Urinary bladder (tissue), 4 donors: ENCODE measurements around the gene MB. TPM values are rescaled to one million over a fixed set of nuclear protein-coding genes. Genes with fewer than 3 reads are reported as not detected.

Experiments used
- DNase-seq: peaks from one replicate; pipeline ENCODE4 v3.0.0-alpha.2; 2015; ENCODE audit errors: extremely low spot score
- H3K27ac ChIP-seq: one replicate; pipeline ENCODE4 v1.5.1; 2013; ENCODE audit warnings: low read depth, mild to moderate bottlenecking, moderate library complexity
- H3K36me3 ChIP-seq: one replicate; pipeline ENCODE4 v1.6.1; 2013; ENCODE audit warnings: mild to moderate bottlenecking, moderate library complexity; ENCODE audit not compliant: insufficient read depth
- H3K4me1 ChIP-seq: one replicate; pipeline ENCODE4 v1.6.1; 2013; ENCODE audit warnings: mild to moderate bottlenecking, moderate library complexity; ENCODE audit not compliant: insufficient read depth
- H3K4me3 ChIP-seq: one replicate; pipeline ENCODE4 v1.5.1; 2013; ENCODE audit warnings: low read depth, low read length
- WGBS: extraction: QIAGEN DNeasy Blood & Tissue Kit; methylation state at CpG from one replicate; pipeline ENCODE4 v1.1.7; 2013; 5-methylcytosine and 5-hydroxymethylcytosine counted together
- polyA plus RNA-seq: library from polyadenylated mRNA; stranded (reverse); fragments of 200-250 nt; gene quantifications from one replicate; pipeline ENCODE4 v1.2.3, GENCODE V29; 2013
- total RNA-seq: library from RNA; depleted of rRNA; stranded (reverse); fragments of >200 nt; gene quantifications from one replicate; pipeline ENCODE4 v1.2.3, GENCODE V29; 2014
- donor health status: healthy with polysubstance abuse.
- donor health status: healthy.

The MB gene
- total and polyA plus RNA-seq, 2 donors, result 0.32 to 12.5 TPM

DNA sequence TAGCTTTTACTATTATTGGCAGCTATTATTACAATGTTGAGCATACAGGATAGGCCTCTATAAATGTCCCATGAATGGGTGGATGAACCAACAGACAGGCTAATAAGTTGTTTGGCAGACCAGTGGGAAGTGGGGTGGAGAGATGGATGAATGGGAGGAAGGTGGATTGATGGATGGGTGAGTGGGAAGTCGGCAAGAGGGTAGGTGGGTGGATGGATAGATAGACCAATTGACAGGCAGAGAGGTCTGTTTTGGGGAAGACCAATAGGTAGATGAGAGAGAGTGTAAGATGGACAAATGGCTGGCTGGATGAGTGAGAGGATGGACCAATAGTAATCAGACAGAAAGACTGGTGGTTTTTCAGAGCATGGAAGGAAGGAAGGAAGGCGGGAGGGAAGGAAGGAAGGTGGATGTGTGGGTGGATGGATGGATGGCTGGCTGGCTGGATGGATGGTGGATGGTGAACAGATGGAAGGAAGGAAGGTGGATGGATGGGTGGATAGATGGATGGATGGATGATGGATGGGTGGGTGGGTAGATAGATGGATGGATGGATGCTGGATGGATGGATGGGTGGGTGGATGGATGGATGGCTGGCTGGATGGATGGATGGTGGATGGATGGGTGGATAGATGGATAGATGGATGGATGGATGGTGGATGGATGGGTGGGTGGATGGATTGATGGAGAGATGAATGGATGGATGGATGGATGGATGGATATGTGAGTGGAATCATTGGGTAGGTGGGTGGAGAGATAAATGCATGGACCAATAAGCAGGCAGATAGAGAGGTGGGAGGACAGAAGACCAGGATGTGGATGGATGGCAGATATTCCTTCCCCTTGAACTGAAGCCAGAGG is 39.1 kb downstream of the MB start:
- Histone ChIP-seq H3K36me3 (no peaks in the 10 kb centered on the region), H3K4me3 (no peak overlapping the region), H3K4me1 (no peaks in the 10 kb centered on the region), H3K27ac (no peak overlapping the region)
- 94% methylated on average over 2 of the region's 2 CpGs for WGBS
- no peak for DNase-seq

DNA sequence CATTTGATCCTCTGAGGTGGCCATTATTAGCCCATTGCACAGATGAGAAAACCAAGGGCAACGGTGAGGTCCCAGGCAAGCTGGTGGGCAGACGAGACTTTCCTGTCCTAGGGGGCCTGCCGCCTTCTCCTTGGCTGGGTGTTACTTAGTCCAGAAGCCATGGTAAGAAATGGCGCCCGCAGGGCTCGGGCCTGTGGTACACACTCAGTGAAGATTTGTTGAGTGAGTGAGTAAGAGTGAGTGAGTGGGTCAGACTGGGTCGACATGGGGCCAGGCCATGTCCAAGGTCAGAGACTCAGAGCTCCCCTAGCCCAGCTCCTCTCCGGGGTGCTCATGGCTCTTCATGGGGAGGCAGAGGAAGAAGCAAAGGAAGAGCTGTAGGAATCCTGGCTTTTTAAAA is 40.5 kb downstream of the MB start:
- DNase-seq, result no peak
- no peak overlapping the region for H3K4me3 ChIP-seq
- WGBS, result 90% methylated on average over 8 of the region's 8 CpGs
- H3K27ac ChIP-seq, result no peak overlapping the region
- no peaks in the 10 kb centered on the region for H3K36me3 ChIP-seq
- H3K4me1 ChIP-seq, result no peaks in the 10 kb centered on the region

DNA sequence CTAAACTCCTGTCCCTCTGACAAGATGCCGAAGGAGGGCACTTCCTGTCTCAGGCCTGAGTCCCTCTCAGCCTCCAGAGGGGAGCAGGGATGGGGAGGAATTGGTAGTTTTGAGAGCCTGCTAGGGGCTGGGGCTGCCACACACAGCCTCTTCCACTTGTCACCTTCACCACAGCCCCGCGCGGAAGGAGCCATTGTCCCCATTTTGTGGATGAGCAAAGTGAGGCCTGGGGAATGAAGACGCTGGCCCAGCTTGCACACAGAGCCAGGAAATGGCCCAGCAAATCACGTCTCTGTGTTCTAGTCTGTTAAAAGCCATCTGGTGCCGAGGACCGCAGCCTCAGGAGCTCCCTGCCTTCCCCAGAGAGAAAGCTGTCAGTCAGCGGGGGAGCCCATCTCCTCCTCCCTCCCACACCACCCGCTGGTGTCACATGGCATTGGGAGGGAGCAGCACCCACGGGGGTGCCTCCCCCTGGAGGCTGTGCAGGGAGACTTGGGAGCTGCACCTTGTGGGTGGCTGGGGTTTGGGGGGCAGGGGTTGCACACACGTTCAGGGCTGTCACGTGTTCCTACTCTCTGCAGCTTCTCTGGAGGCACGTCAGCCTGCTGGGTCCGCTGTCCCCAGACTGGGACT is 41.9 kb downstream of the MB start:
- Histone ChIP-seq H3K27ac (no peak overlapping the region), H3K4me3 (no peak overlapping the region), H3K36me3 (no peaks in the 10 kb centered on the region), H3K4me1 (no peaks in the 10 kb centered on the region)
- 66% methylated on average over 15 of the region's 15 CpGs for WGBS
- DNase-seq, result no peak

DNA sequence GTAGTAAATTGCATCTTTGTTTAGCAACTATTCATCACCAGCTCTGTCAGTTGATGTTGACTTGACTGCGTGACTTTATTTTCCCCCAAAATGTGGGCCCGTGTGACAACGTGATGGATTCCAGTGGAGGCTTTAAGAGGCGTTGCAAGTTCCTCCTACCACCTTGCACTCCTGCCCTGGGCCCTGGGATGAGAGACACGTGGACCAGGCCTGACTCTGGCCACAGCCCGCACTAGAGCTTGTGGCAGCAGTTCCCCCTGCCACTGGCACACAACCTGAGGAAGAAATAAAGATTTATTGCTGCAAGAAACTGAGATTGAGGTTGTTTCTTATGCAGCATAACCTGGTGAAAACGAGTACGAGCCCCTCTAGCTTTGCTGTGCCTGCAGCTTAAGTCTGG is 44.6 kb downstream of the MB start:
- no peak overlapping the region for H3K27ac ChIP-seq
- no peaks in the 10 kb centered on the region for H3K36me3 ChIP-seq
- no peaks in the 10 kb centered on the region for H3K4me1 ChIP-seq
- DNase-seq, result no peak
- WGBS, result 83% methylated on average over 8 of the region's 8 CpGs
- H3K4me3 ChIP-seq, result no peak overlapping the region

DNA sequence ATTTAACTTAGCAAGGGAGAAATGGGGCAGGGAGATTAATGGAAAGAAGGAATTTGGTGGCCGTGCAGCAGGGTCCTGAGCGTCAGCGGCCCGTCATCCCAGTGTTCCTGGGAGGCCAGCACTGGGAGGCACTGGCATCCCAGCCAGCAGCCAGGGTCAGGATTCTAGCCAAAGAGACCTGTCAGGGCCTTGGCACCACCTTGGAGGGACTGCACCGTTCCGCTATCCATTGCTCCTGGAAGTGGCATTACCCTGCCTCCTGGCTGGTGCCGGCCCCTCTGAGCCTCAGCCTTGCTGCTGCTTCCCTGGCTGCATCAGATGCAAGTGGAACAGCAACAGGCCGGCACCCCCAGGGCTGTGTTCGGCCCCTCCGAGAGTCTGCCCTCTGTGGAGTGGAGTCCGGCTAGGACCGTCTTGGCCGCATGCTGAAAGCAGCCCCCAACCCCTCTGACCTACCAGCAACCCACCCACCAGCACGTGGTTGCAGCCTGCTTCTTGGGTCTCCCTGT is 46.4 kb downstream of the MB start:
- WGBS, result 92% methylated on average over 14 of the region's 14 CpGs
- H3K36me3 ChIP-seq, result no peaks in the 10 kb centered on the region

DNA sequence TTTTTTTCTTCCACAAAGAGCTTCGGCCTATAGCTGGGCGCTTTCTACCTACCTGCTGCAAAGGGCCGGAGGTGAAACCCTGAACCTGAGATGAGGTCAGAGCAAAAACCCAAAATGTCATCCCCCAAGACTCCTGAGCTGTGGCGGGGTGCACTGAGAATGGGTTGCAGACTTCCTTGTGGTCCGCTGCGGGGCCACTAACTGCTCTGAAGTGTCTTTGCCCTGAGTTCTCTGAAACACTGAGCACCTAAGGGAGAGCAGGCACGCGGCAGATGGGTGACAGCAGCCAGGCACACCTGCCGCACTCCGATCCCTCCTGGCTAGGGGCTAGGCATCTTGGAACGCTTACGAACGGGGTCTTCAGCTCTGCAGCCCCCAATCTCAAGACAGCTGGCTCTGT is 47.2 kb downstream of the MB start:
- Histone ChIP-seq H3K4me3 (no peak overlapping the region), H3K27ac (no peak overlapping the region), H3K36me3 (no peaks in the 10 kb centered on the region), H3K4me1 (no peaks in the 10 kb centered on the region)
- WGBS, result 91% methylated on average over 13 of the region's 13 CpGs
- no peak for DNase-seq

More for the DNA sequence above, 46.4 kb downstream of the MB start:
- DNase-seq, result no peak
- Histone ChIP-seq H3K4me3 (no peak overlapping the region), H3K27ac (no peak overlapping the region), H3K4me1 (no peaks in the 10 kb centered on the region)

DNA sequence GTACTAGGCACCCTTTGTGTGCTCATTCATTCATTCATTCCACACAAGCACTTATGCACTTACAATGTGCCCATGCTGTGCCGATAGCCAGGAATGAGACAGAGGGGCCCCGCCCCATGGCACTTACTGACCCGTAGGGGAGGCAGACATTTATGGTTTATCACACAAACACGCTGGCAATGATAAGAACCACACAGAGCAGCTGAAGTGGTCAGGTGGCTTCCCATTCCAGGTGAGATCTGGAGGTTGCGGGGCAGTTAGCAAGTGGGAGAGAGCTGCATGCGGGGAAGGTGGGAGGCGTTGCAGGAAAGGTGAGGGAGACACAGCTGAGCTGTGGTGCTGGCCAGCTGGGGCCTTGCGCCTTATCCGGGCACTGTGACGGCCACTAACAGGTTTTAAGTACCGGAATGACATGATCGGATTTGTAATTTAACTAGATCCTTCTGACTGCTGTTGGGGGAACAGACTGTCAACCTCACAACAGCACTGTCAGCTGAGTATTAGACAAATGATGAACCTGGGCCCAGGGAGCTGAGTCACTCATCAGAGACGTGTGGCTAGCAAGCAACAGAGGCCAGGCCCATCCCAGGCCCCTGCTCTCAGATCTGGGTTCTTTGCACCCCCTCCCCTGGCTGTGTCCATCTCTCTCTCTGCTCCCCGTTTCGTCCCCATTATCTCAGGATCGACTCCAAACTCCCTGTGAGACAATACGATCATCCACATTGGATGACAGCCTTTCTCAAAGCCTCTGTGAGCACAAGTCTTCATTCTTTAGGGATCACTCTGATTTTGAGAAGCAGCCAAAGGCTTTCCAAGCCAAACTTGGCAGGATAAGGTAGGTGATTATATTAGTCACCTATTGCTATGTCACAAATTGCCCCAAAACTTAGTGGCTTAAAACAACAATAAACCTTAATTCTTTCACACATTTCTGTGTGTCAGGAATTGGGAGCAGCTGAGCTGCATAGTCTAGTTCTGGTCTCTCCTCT is 48.1 kb downstream of the MB start:
- Histone ChIP-seq H3K4me3 (no peak overlapping the region), H3K27ac (no peak overlapping the region), H3K4me1 (no peaks in the 10 kb centered on the region), H3K36me3 (no peaks in the 10 kb centered on the region)
- DNase-seq, result no peak
- 79% methylated on average over 17 of the region's 17 CpGs for WGBS

DNA sequence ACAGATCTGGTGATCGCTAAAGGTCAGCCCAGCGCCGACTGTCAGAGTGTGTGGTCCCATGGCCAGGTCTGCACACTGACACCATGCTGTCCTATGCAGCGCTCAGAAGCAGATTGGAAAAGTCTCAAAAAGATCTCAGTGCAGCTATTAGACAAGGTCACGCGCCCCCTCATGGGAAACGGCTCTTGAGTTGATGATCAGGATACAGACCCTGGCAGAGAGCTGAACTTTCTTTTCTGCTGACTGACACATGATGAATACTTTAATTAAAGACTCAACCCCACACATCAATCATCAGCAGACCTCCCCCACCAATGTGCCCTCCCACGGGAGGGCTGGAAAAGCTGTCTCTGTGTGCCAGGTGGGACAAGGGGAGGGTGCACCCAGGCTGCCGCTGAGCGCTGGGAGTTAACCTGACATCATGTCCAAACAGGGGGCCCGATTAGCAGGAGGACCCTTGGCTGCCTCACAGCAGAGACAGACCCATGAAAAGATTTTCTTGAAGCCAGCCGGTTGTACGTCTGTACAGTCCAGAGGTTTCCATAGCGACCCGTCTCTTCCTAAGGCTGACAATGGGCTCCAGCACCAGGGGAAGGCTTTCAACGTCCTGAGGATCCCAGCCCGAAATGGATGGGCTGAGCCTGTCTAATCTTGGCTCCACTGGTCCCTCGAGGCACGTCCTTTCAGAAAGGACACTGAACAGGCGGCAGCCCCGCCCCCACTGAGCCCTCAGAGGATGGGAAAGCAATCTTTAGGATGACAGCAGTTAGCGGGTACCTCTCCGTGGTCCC is 49.6 kb downstream of the MB start:
- 60% methylated on average over 23 of the region's 23 CpGs for WGBS
- Histone ChIP-seq H3K36me3 (no peaks in the 10 kb centered on the region), H3K27ac (no peak overlapping the region), H3K4me1 (no peaks in the 10 kb centered on the region), H3K4me3 (no peak overlapping the region)
- DNase-seq, result no peak

DNA sequence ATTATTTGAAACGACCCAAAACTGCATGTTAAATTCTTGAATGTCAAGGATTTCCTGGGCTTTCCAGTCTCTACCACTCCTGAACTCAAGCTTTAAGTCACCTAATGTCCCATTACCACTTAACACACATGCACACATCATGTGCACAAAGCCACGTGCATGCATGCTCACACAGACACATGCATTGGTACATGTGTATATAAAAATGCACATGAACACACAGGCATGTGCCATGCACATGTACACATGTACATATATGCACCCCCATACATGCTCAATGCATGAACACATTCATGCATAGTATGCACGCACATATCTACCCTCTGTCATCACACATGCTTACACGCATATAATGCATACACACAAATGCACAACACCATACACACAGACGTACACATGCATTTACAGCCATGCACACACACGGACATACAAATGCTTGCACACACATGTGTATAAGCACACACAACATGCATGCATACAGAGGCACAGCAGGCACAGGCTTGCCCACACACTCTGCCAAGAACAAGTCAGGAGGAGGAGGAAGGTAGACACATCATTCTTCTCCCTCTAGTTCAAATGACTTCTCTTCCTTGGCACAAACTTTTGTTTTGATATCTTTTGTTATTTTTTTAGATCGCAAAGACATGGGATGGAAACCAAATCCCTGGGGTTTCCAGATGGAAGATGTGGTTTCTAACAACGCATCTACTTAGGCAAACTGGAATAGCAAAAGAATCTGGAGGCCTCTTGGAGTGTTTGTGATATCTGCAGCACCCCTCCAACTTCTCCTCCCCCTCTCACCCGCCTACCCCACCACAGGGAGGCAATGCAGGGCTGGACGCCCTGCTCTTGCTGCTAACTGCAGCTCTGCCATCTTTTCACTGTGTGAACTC is 51.9 kb downstream of the MB start:
- 53% methylated on average over 10 of the region's 10 CpGs for WGBS
- Histone ChIP-seq H3K4me3 (no peak overlapping the region), H3K27ac (no peak overlapping the region), H3K4me1 (no peaks in the 10 kb centered on the region), H3K36me3 (no peaks in the 10 kb centered on the region)
- no peak for DNase-seq

DNA sequence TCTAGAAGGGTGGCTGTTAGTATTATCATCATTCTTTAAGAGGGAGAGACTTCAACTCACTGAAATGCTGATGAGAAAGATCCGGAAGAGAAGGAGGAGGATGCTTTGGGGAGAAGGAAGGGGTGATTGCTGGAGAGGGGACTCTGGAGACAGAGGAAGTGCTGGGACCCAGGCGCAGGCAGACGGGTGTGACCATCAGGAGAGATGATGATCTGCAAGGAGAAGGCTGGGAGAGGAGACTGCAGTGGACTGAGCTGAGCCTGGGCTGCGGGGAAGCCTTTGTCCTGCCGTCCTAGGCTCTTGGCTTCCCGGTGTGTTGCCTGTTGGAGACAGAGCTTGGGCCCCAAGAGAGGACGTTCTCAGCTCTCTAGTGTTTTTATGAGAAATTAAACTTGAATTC is 53.9 kb downstream of the MB start:
- no peak overlapping the region for H3K27ac ChIP-seq
- H3K4me3 ChIP-seq, result no peak overlapping the region
- no peaks in the 10 kb centered on the region for H3K36me3 ChIP-seq
- 76% methylated on average over 7 of the region's 7 CpGs for WGBS
- H3K4me1 ChIP-seq, result no peaks in the 10 kb centered on the region
- DNase-seq, result no peak

DNA sequence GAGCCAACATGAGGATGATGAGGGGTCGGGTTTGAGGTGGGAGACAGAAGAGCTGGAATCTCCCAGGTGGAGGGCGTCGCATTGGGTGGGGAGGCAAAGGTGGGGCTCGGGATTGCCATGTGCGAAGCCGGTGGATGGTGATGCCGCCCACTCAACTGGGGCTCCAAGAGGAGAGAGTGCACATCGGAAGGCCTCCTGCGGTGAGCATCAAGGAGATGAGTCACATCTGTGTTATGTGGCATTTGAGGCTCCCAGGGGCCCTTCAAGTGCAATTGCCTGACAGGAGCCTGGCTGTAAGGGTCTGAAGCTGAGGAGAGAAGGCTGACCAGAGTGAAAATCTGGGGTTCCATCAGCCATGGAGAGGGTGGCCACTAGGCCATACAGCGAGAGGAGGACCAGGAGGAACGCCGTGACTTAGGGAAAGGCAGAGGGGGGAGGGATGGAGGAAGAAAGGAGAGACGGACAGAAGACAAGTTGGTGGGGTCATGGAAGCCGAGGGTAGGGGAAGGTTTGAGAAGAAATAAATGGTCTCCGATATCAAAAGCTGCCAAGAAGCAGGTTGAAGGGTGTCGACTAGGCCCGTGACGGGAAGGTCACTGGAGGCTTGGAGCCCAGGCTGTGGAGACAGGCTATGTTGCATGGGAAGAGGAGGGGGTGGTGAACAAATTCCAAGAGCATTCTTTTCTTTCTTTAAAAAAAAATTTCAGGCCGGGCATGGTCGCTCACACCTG is 55.2 kb downstream of the MB start:
- no peak for DNase-seq
- 89% methylated on average over 20 of the region's 20 CpGs for WGBS

More for the DNA sequence above, 55.2 kb downstream of the MB start:
- Histone ChIP-seq H3K36me3 (no peaks in the 10 kb centered on the region), H3K4me1 (no peaks in the 10 kb centered on the region), H3K4me3 (no peak overlapping the region), H3K27ac (no peak overlapping the region)
